Stomach (tissue), 4 donors: Measurements from ENCODE around the gene SCN9A.

Source experiments
- CTCF ChIP-seq, 7 experiments: fragments of 450-650 bp in 4 of 7; fragments of 200-600 bp in 3 of 7; sonication (generic) in 3 of 7; IDR thresholded peaks; one replicate each; pipeline ENCODE4 v1.5.1; 2016 to 2019; ENCODE audit warnings: antibody characterized with exemption in 7 of 7, control low read depth in 2 of 7, mild to moderate bottlenecking in 1 of 7
- EP300 ChIP-seq: sonication (generic); formaldehyde crosslinking; IDR thresholded peaks from one replicate; pipeline ENCODE4 v1.6.1; 2017; ENCODE audit warnings: antibody characterized with exemption

GRCh38 chr2:166158546-166158945 lies 217.2 kb downstream of the SCN9A start:
- TF ChIP-seq CTCF (IDR thresholded peaks at IDR 0.05) (no peak), EP300 (no peak)
